Lung (tissue), 12 donors: Measurements from ENCODE around the gene ME1. TPM values are rescaled to one million over a fixed set of nuclear protein-coding genes. Genes with fewer than 3 reads are reported as not detected.
"Not testable (repeated sequence)": the region's sequence is repeated elsewhere in the genome, so short reads cannot be mapped to it uniquely, and the experiment has no call there.

Experiments used
- ATAC-seq: fragments of 200-7000 bp; cut with Tn5 transposase; one replicate; pipeline ENCODE4 v1.9.1; 2020; ENCODE audit warnings: moderate number of reproducible peaks; ENCODE audit not compliant: insufficient read depth, low FRiP score
- DNase-seq, 3 donors: peaks; one replicate each; pipeline ENCODE4 v3.0.0-alpha.2; 2013 to 2017
- H3K27ac ChIP-seq, 2 donors: one replicate each; pipeline ENCODE4 v1.5.1; 2013; ENCODE audit warnings: mild to moderate bottlenecking in 2 of 2, moderate library complexity in 2 of 2, control low read depth in 1 of 2, inconsistent platforms in 1 of 2, low read depth in 1 of 2, low read length in 1 of 2
- H3K27me3 ChIP-seq, 3 donors: one replicate each; pipeline ENCODE4 v1.5.1; 2013; ENCODE audit warnings: low read length in 2 of 3; ENCODE audit not compliant: control insufficient read depth in 3 of 3, insufficient read depth in 3 of 3
- H3K36me3 ChIP-seq, 4 donors: one replicate each; pipeline ENCODE4 v1.5.1; 2013; ENCODE audit warnings: low read length in 4 of 4, mild to moderate bottlenecking in 1 of 4, moderate library complexity in 1 of 4; ENCODE audit not compliant: control insufficient read depth in 4 of 4, insufficient read depth in 4 of 4
- H3K4me1 ChIP-seq, 5 donors: one replicate each; pipeline ENCODE4 v1.5.1; 2013; ENCODE audit warnings: low read length in 5 of 5, mild to moderate bottlenecking in 2 of 5, moderate library complexity in 1 of 5; ENCODE audit not compliant: control insufficient read depth in 5 of 5, insufficient read depth in 5 of 5
- H3K4me3 ChIP-seq: one replicate; pipeline ENCODE4 v1.5.1; 2013; ENCODE audit warnings: mild to moderate bottlenecking, control low read depth, moderate library complexity
- H3K9ac ChIP-seq, 2 donors: one replicate each; pipeline ENCODE4 v1.5.1; 2013; ENCODE audit warnings: low read length in 2 of 2, control low read depth in 1 of 2; ENCODE audit not compliant: insufficient read depth in 1 of 2
- H3K9me3 ChIP-seq, 4 donors: one replicate each; pipeline ENCODE4 v1.5.1; 2013; ENCODE audit warnings: low read length in 3 of 4, mild to moderate bottlenecking in 1 of 4, moderate library complexity in 1 of 4; ENCODE audit not compliant: control insufficient read depth in 4 of 4, insufficient read depth in 3 of 4
- WGBS, 2 donors: extraction: QIAGEN DNeasy Blood & Tissue Kit; methylation state at CpG; one replicate each; pipeline ENCODE4 v1.1.7; 2013; 5-methylcytosine and 5-hydroxymethylcytosine counted together
- polyA plus RNA-seq, 2 donors: library from polyadenylated mRNA; stranded (reverse); fragments of 200-250 nt; gene quantifications; one replicate each; pipeline ENCODE4 v1.2.1, GENCODE V29; 2013
- total RNA-seq, 2 donors: library from RNA; depleted of rRNA in 1 of 2; stranded (reverse); fragments of >200 nt in 1 of 2; gene quantifications; one replicate each; pipeline ENCODE4 v1.2.1, GENCODE V29; 2014 to 2021
- TF ChIP-seq, protein P1 (sequence below): IDR thresholded peaks from 2 replicates; pipeline ENCODE4 v1.5.1; 2012; ENCODE audit warnings: mild to moderate bottlenecking; ENCODE audit errors: control extremely low read depth, extremely low read depth
- donor health status: control.
- donor health status: control.
- donor health status: Bipolar disorder and iron deficiency.
- donor health status: healthy.
- donor health status: DM: yes; HTN: yes; CAD: no.

The ME1 gene
- total and polyA plus RNA-seq, 4 donors: 4.9 to 17.5 (median 10.8) TPM

DNA sequence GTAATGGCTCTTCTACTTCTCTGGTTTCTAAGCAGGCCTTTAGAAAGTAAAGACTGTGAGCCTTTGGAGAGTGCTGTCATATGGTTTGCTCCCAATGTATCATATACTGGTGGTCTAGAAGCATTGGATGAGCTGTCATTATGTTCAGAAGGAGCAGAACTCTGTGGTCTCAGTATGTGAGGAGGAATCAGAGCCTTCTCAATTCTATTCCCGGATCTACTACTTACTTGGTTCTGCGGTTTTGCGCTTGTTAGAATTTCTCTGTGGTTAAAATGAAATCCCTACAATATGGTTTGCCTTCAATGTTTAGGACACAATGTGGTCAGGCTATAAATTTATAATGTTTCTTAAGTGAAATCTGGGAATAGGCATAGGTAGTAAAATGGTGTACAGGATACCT is 173.1 kb downstream of the ME1 start:
- TF ChIP-seq, protein P1, sequence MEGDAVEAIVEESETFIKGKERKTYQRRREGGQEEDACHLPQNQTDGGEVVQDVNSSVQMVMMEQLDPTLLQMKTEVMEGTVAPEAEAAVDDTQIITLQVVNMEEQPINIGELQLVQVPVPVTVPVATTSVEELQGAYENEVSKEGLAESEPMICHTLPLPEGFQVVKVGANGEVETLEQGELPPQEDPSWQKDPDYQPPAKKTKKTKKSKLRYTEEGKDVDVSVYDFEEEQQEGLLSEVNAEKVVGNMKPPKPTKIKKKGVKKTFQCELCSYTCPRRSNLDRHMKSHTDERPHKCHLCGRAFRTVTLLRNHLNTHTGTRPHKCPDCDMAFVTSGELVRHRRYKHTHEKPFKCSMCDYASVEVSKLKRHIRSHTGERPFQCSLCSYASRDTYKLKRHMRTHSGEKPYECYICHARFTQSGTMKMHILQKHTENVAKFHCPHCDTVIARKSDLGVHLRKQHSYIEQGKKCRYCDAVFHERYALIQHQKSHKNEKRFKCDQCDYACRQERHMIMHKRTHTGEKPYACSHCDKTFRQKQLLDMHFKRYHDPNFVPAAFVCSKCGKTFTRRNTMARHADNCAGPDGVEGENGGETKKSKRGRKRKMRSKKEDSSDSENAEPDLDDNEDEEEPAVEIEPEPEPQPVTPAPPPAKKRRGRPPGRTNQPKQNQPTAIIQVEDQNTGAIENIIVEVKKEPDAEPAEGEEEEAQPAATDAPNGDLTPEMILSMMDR: no peak
- H3K9ac ChIP-seq: no peak overlapping the region
- DNase-seq (no peak), ATAC-seq (no peak)
- H3K27me3 ChIP-seq: no peaks in the 10 kb centered on the region
- H3K4me3 ChIP-seq: no peak overlapping the region
- no peaks in the 10 kb centered on the region for H3K9me3 ChIP-seq
- H3K27ac ChIP-seq: no peak overlapping the region
- H3K36me3 ChIP-seq: no peaks in the 10 kb centered on the region
- H3K4me1 ChIP-seq: no peaks in the 10 kb centered on the region
- whole genome bisulfite sequencing, 2 donors: 92 to 95% methylated on average over 3 of the region's 3 CpGs

DNA sequence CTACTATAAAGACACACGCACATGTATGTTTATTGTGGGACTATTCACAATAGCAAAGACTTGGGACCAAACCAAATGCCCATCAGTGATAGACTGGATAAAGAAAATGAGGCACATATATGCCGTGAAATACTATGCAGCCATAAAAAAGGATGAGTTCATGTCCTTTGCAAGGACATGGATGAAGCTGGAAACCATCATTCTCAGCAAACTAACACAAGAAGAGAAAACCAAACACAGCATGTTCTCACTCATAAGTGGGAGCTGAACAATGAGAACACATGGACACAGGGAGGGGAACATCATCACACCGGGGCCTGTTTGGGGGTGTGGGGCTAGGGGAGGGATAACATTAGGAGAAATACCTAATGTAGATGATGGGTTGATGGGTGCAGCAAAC is 174.1 kb downstream of the ME1 start:
- 95 to 96% methylated on average over 3 of the region's 3 CpGs for WGBS, 2 donors
- H3K27ac ChIP-seq, DNase-seq, H3K4me1 ChIP-seq, H3K36me3 ChIP-seq, H3K9me3 ChIP-seq, H3K4me3 ChIP-seq, H3K27me3 ChIP-seq, ATAC-seq, H3K9ac ChIP-seq: not testable (repeated sequence)

GRCh38 chr6:83252719-83253118 is 178.1 kb downstream of the ME1 start:
- Histone ChIP-seq H3K36me3 (peaks cover 0 to 3% (median under 1%) of the 10 kb centered on the region in 4 donors), H3K4me3 (no peak overlapping the region), H3K27me3 (no peaks in the 10 kb centered on the region), H3K27ac (no peak overlapping the region), H3K9me3 (no peaks in the 10 kb centered on the region), H3K4me1 (no peaks in the 10 kb centered on the region), H3K9ac (no peak overlapping the region)
- TF ChIP-seq, protein P1: no peak
- DNase-seq (no peak), ATAC-seq (no peak)
- 91 to 96% methylated on average over 1 of the region's 1 CpG for WGBS, 2 donors

DNA sequence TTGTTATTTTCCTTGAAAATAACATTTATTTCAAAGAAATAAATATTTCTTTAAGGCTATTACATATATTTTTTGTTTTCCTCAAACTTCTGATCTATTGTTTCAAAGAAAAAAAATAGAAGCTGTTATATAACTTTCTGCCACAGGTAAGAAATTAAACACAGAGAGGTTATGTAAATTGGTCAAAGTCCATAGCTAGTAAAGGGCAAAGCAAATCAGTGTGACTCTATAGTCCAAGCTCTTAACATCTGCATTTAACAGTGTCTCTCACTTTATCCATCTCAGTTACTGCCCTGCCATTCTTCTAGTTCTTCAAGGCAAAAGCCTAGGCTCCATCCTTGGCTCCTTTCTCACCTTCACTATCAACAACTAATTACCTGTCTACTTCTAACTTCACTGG is 180.6 kb downstream of the ME1 start:
- Histone ChIP-seq H3K27ac (no peak overlapping the region), H3K36me3 (peaks cover 0 to 3% (median under 1%) of the 10 kb centered on the region in 4 donors), H3K9ac (no peak overlapping the region), H3K27me3 (no peaks in the 10 kb centered on the region), H3K4me1 (no peaks in the 10 kb centered on the region), H3K9me3 (no peaks in the 10 kb centered on the region), H3K4me3 (no peak overlapping the region)
- no peak for ATAC-seq
- DNase-seq: no peak
- TF ChIP-seq, protein P1: no peak
